Testis (tissue), 3 donors: ENCODE measurements around the gene CPSF2. TPM values are rescaled to one million over a fixed set of nuclear protein-coding genes. Genes with fewer than 3 reads are reported as not detected.

Experiments
- DNase-seq: peaks from one replicate; pipeline ENCODE4 v3.0.0-alpha.2; 2019
- H3K27ac ChIP-seq, 2 donors: fragments of 200-600 bp; sonication (generic); one replicate each; pipeline ENCODE4 v1.5.1; 2019
- H3K27me3 ChIP-seq: fragments of 200-600 bp; sonication (generic); one replicate; pipeline ENCODE4 v1.5.1; 2019
- H3K36me3 ChIP-seq: fragments of 200-600 bp; sonication (generic); one replicate; pipeline ENCODE4 v1.5.1; 2017; ENCODE audit warnings: low read depth; ENCODE audit errors: missing control alignments
- H3K4me1 ChIP-seq: fragments of 200-600 bp; sonication (generic); one replicate; pipeline ENCODE4 v1.5.1; 2019
- H3K4me3 ChIP-seq, 2 donors: fragments of 200-600 bp; sonication (generic); one replicate each; pipeline ENCODE4 v1.5.1; 2017 to 2019
- H3K9me3 ChIP-seq: fragments of 200-600 bp; sonication (generic); one replicate; pipeline ENCODE4 v1.5.1; 2017
- CTCF ChIP-seq, 3 experiments: fragments of 450-650 bp in 2 of 3; fragments of 200-600 bp in 1 of 3; sonication (generic) in 1 of 3; IDR thresholded peaks; one replicate each; pipeline ENCODE4 v1.5.1; 2016 to 2019; ENCODE audit warnings: antibody characterized with exemption in 3 of 3, mild to moderate bottlenecking in 2 of 3, moderate library complexity in 1 of 3
- POLR2A ChIP-seq: fragments of 450-650 bp; IDR thresholded peaks from one replicate; pipeline ENCODE4 v1.6.1; 2017; ENCODE audit warnings: antibody characterized with exemption, mild to moderate bottlenecking, moderate library complexity
- WGBS, 2 donors: methylation state at CpG; one replicate each; pipeline ENCODE4 v1.1.5; 2018; 5-methylcytosine and 5-hydroxymethylcytosine counted together
- intact Hi-C: fragments of 100-400 bp; cut with DNase I; formaldehyde crosslinking; loops from one replicate; pipeline ENCODE4 v1.15.1; 2023; ENCODE audit warnings: low total_unique reads
- polyA plus RNA-seq: library from polyadenylated mRNA; stranded (reverse); fragments of 350-450 nt; fragmentation: Illumina TruSeq; extraction: RNeasy Lipid Tissue Mini Kit (QIAGEN cat#74804); gene quantifications from one replicate; pipeline ENCODE4 v1.2.3, GENCODE V29; 2014; ENCODE audit warnings: low read depth, low replicate concordance; ENCODE audit not compliant: insufficient read depth
- total RNA-seq, 2 donors: library from RNA; depleted of rRNA; stranded (reverse); fragments of >200 nt; gene quantifications; one replicate each; pipeline ENCODE4 v1.2.3, GENCODE V29; 2016

CPSF2 gene
- total and polyA plus RNA-seq, 3 donors from 2014 or later: 49.2 to 66.1 (median 56.1) TPM

GRCh38 chr14:92122761-92123160 lies 992 bp downstream of the CPSF2 start:
- no peaks in the 10 kb centered on the region for H3K27me3 ChIP-seq
- no peaks in the 10 kb centered on the region for H3K36me3 ChIP-seq
- no peaks in the 10 kb centered on the region for H3K9me3 ChIP-seq
- TF ChIP-seq CTCF (IDR thresholded peaks at IDR 0.05): no peak
- no peak for TF ChIP-seq POLR2A
- peaks cover 29% of the 10 kb centered on the region for H3K4me1 ChIP-seq
- intact Hi-C loops: no loop called here
- peak overlapping the region; percentile 94 to 100 for H3K4me3 ChIP-seq
- no peak for DNase-seq
- WGBS, 2 donors: 18 to 27% methylated on average over 9 of the region's 9 CpGs
- peak overlapping the region; percentile 97 to 98 for H3K27ac ChIP-seq

GRCh38 chr14:92134456-92134855 lies 12.7 kb downstream of the CPSF2 start:
- H3K9me3 ChIP-seq: no peaks in the 10 kb centered on the region
- intact Hi-C loops: loop anchor here (10.0 kb wide), 1 partner anchor 320 kb away; no protein-coding TSS in a partner anchor
- H3K4me3 ChIP-seq: no peak overlapping the region
- WGBS, 2 donors: 59 to 60% methylated on average over 1 of the region's 1 CpG
- no peak overlapping the region for H3K27ac ChIP-seq
- no peaks in the 10 kb centered on the region for H3K36me3 ChIP-seq
- TF ChIP-seq CTCF (IDR thresholded peaks at IDR 0.05) (no peak), POLR2A (no peak)
- DNase-seq: no peak
- H3K27me3 ChIP-seq: no peaks in the 10 kb centered on the region
- H3K4me1 ChIP-seq: peaks cover 7% of the 10 kb centered on the region

- Histone ChIP-seq H3K27me3 (no peaks in the 10 kb centered on the region), H3K9me3 (no peaks in the 10 kb centered on the region), H3K36me3 (no peaks in the 10 kb centered on the region), H3K4me3 (no peak overlapping the region), H3K4me1 (peaks cover 4% of the 10 kb centered on the region), H3K27ac (no peak overlapping the region)
- TF ChIP-seq CTCF (IDR thresholded peaks at IDR 0.05) (peak; percentile 22 to 60 (median 28)), POLR2A (no peak)
- 41 to 55% methylated on average over 1 of the region's 1 CpG for WGBS, 2 donors
- intact Hi-C loops: loop anchor here (10.0 kb wide), 1 partner anchor 320 kb away; no protein-coding TSS in a partner anchor
- no peak for DNase-seq
Measured at GRCh38 chr14:92135269-92135668, 13.5 kb downstream of the CPSF2 start.

GRCh38 chr14:92143309-92143708 lies 21.5 kb downstream of the CPSF2 start:
- DNase-seq: no peak
- Histone ChIP-seq H3K4me3 (no peak overlapping the region), H3K27me3 (no peaks in the 10 kb centered on the region), H3K9me3 (no peaks in the 10 kb centered on the region), H3K27ac (no peak overlapping the region), H3K4me1 (no peaks in the 10 kb centered on the region), H3K36me3 (no peaks in the 10 kb centered on the region)
- intact Hi-C loops: no loop called here
- no peak for TF ChIP-seq CTCF (IDR thresholded peaks at IDR 0.05)
- no peak for TF ChIP-seq POLR2A
- WGBS, 2 donors: 72 to 75% methylated on average over 4 of the region's 4 CpGs

- Histone ChIP-seq H3K27me3 (no peaks in the 10 kb centered on the region), H3K4me1 (no peaks in the 10 kb centered on the region), H3K36me3 (no peaks in the 10 kb centered on the region)
Measured at GRCh38 chr14:92143962-92144361, 22.2 kb downstream of the CPSF2 start.

More at GRCh38 chr14:92143962-92144361, 22.2 kb downstream of the CPSF2 start:
- Histone ChIP-seq H3K27ac (no peak overlapping the region), H3K9me3 (no peaks in the 10 kb centered on the region), H3K4me3 (no peak overlapping the region)
- WGBS, 2 donors: 91 to 93% methylated on average over 3 of the region's 3 CpGs
- DNase-seq: no peak
- TF ChIP-seq POLR2A (no peak), CTCF (IDR thresholded peaks at IDR 0.05) (no peak)
- intact Hi-C loops: no loop called here
